Neural cell (in vitro differentiated cells): ENCODE measurements around the gene PKP1. TPM values are rescaled to one million over a fixed set of nuclear protein-coding genes. Genes with fewer than 3 reads are reported as not detected.

Experiments used
- H2AFZ ChIP-seq: fragments of 200-600, 300-800 bp; sonication (generic), shearing (Covaris generic); 2 replicates; pipeline ENCODE4 v1.6.0; 2014; ENCODE audit warnings: low read depth, mild to moderate bottlenecking, antibody characterized with exemption, low read length, moderate library complexity
- H3F3A ChIP-seq: fragments of 200-600 bp; shearing (Covaris generic); 2 replicates; pipeline ENCODE4 v1.6.1; 2016; ENCODE audit warnings: mild to moderate bottlenecking, moderate library complexity, mixed read lengths, antibody characterized with exemption, low read length; ENCODE audit not compliant: insufficient read depth, poor library complexity, severe bottlenecking
- H3K27ac ChIP-seq: fragments of 200-600, 300-800 bp; sonication (generic), shearing (Covaris generic); 2 replicates; pipeline ENCODE4 v1.5.1; 2014; ENCODE audit warnings: mild to moderate bottlenecking, low read length, moderate library complexity
- H3K27me3 ChIP-seq: fragments of 300-800, 200-600 bp; sonication (generic), shearing (Covaris generic); 2 replicates; pipeline ENCODE4 v1.6.0; 2014; ENCODE audit warnings: mild to moderate bottlenecking, low read depth, low read length, moderate library complexity; ENCODE audit not compliant: insufficient read depth
- H3K36me3 ChIP-seq: fragments of 300-800, 200-600 bp; sonication (generic), shearing (Covaris generic); 2 replicates; pipeline ENCODE4 v1.5.1; 2014; ENCODE audit warnings: mild to moderate bottlenecking, antibody characterized with exemption, low read length, moderate library complexity; ENCODE audit not compliant: insufficient read depth
- H3K4me2 ChIP-seq: fragments of 300-800, 200-600 bp; sonication (generic), shearing (Covaris generic); 2 replicates; pipeline ENCODE4 v1.6.0; 2014; ENCODE audit warnings: mild to moderate bottlenecking, low read length
- H3K4me3 ChIP-seq: fragments of 300-800, 200-600 bp; sonication (generic), shearing (Covaris generic); 2 replicates; pipeline ENCODE4 v1.5.1; 2014; ENCODE audit warnings: mild to moderate bottlenecking, low read length, moderate library complexity
- H3K79me2 ChIP-seq: fragments of 200-600 bp; shearing (Covaris generic); replicated peaks from 2 replicates; pipeline ENCODE4 v1.6.0; 2014; ENCODE audit warnings: mild to moderate bottlenecking, low read length, moderate library complexity; ENCODE audit not compliant: insufficient read depth
- H3K9ac ChIP-seq: fragments of 300-800, 200-600 bp; sonication (generic), shearing (Covaris generic); 2 replicates; pipeline ENCODE4 v1.6.1; 2016; ENCODE audit warnings: mild to moderate bottlenecking, low read length, mixed read lengths
- H3K9me2 ChIP-seq: fragments of 200-600 bp; shearing (Covaris generic); 2 replicates; pipeline ENCODE4 v1.6.1; 2016; ENCODE audit warnings: mild to moderate bottlenecking, low read length, mixed read lengths; ENCODE audit not compliant: insufficient read depth
- H3K9me3 ChIP-seq: fragments of 200-600, 300-800 bp; sonication (generic), shearing (Covaris generic); 2 replicates; pipeline ENCODE4 v1.6.1; 2016; ENCODE audit warnings: mild to moderate bottlenecking, mixed run types, low read length, moderate library complexity, mixed read lengths
- H4K20me1 ChIP-seq: fragments of 200-600 bp; shearing (Covaris generic); 2 replicates; pipeline ENCODE4 v1.6.1; 2016; ENCODE audit warnings: mild to moderate bottlenecking, mixed run types; ENCODE audit not compliant: insufficient read depth
- EP300 ChIP-seq: fragments of 450-650 bp; conservative IDR thresholded peaks from 2 replicates; pipeline ENCODE4 v1.6.1; 2014; ENCODE audit warnings: antibody characterized with exemption, mild to moderate bottlenecking, moderate library complexity; ENCODE audit not compliant: poor library complexity, severe bottlenecking
- EZH2 ChIP-seq: fragments of 200-600, 300-800 bp; shearing (Covaris generic), sonication (generic); IDR thresholded peaks from 2 replicates; pipeline ENCODE4 v1.6.1; 2014; ENCODE audit warnings: antibody characterized with exemption, low read length, borderline replicate concordance, mild to moderate bottlenecking; ENCODE audit not compliant: insufficient read depth, poor library complexity, severe bottlenecking
- MXI1 ChIP-seq: fragments of 450-650 bp; conservative IDR thresholded peaks from 2 replicates; pipeline ENCODE4 v1.6.1; 2014; ENCODE audit warnings: antibody characterized with exemption, mild to moderate bottlenecking; ENCODE audit not compliant: poor library complexity, severe bottlenecking
- POLR2AphosphoS5 ChIP-seq: IDR thresholded peaks from 2 replicates; pipeline ENCODE4 v1.6.1; 2012
- RAD21 ChIP-seq: fragments of 450-650 bp; conservative IDR thresholded peaks from 2 replicates; pipeline ENCODE4 v1.6.1; 2014; ENCODE audit warnings: antibody characterized with exemption, mild to moderate bottlenecking, moderate library complexity
- SMC3 ChIP-seq: fragments of 450-650 bp; conservative IDR thresholded peaks from 2 replicates; pipeline ENCODE4 v1.6.1; 2014; ENCODE audit warnings: antibody characterized with exemption, mild to moderate bottlenecking, moderate library complexity; ENCODE audit not compliant: poor library complexity
- TAF1 ChIP-seq: IDR thresholded peaks from 2 replicates; pipeline ENCODE4 v1.6.1; 2012; ENCODE audit warnings: low read depth
- polyA plus RNA-seq: library from polyadenylated mRNA; depleted of rRNA; stranded (reverse); fragments of >200 nt; gene quantifications from 2 replicates; pipeline ENCODE4 v1.2.3, GENCODE V29; 2014
- TF ChIP-seq, protein P1 (sequence below): IDR thresholded peaks from 2 replicates; pipeline ENCODE4 v1.6.1; 2012; ENCODE audit warnings: borderline replicate concordance
- TF ChIP-seq, protein P2 (sequence below): fragments of 450-650 bp; IDR thresholded peaks from 2 replicates; pipeline ENCODE4 v1.5.1; 2014; ENCODE audit warnings: antibody characterized with exemption, mild to moderate bottlenecking, moderate library complexity; ENCODE audit not compliant: poor library complexity, severe bottlenecking

Gene PKP1
- polyA plus RNA-seq, 1 donor from 2014 or later: not detected

DNA sequence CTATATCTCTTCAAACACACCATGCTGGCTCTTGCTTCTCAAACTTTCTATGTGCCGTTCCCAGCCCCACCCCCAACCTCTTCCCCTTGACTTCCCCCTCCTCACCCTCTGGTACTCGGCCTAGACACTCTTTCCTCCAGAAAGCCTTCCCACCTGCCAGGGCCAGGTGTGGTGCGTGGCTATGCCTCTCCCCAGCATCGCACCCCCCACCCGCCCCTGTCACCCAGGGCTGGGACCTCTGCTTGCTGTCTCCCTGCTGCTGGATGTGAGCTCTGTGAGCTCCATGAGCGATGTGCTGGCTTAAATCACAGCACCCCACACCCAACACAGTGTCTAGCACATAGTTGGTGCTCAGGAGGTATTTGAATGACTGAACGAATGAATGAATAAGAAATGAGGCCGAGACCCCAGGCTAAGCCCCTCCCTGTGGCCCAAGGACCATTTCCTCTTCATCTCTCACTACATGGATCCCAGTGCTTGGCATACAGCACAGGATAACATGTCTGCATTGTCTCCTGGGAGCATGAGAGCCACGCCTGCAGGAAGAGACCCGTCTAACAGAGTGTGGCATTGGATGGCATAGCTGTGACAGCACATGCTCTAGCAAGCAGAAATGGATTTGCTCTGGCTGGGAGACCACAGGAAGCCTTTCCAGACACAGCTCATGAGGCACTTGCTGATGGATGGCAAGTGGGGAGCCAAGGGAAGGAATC lies 74.5 kb downstream of the PKP1 start:
- TF ChIP-seq RAD21 (no peak), SMC3 (no peak), EZH2 (no peak), TAF1 (no peak), POLR2AphosphoS5 (no peak), MXI1 (no peak), EP300 (no peak)
- TF ChIP-seq, protein P1, sequence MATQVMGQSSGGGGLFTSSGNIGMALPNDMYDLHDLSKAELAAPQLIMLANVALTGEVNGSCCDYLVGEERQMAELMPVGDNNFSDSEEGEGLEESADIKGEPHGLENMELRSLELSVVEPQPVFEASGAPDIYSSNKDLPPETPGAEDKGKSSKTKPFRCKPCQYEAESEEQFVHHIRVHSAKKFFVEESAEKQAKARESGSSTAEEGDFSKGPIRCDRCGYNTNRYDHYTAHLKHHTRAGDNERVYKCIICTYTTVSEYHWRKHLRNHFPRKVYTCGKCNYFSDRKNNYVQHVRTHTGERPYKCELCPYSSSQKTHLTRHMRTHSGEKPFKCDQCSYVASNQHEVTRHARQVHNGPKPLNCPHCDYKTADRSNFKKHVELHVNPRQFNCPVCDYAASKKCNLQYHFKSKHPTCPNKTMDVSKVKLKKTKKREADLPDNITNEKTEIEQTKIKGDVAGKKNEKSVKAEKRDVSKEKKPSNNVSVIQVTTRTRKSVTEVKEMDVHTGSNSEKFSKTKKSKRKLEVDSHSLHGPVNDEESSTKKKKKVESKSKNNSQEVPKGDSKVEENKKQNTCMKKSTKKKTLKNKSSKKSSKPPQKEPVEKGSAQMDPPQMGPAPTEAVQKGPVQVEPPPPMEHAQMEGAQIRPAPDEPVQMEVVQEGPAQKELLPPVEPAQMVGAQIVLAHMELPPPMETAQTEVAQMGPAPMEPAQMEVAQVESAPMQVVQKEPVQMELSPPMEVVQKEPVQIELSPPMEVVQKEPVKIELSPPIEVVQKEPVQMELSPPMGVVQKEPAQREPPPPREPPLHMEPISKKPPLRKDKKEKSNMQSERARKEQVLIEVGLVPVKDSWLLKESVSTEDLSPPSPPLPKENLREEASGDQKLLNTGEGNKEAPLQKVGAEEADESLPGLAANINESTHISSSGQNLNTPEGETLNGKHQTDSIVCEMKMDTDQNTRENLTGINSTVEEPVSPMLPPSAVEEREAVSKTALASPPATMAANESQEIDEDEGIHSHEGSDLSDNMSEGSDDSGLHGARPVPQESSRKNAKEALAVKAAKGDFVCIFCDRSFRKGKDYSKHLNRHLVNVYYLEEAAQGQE: no peak
- TF ChIP-seq, protein P2, sequence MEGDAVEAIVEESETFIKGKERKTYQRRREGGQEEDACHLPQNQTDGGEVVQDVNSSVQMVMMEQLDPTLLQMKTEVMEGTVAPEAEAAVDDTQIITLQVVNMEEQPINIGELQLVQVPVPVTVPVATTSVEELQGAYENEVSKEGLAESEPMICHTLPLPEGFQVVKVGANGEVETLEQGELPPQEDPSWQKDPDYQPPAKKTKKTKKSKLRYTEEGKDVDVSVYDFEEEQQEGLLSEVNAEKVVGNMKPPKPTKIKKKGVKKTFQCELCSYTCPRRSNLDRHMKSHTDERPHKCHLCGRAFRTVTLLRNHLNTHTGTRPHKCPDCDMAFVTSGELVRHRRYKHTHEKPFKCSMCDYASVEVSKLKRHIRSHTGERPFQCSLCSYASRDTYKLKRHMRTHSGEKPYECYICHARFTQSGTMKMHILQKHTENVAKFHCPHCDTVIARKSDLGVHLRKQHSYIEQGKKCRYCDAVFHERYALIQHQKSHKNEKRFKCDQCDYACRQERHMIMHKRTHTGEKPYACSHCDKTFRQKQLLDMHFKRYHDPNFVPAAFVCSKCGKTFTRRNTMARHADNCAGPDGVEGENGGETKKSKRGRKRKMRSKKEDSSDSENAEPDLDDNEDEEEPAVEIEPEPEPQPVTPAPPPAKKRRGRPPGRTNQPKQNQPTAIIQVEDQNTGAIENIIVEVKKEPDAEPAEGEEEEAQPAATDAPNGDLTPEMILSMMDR: no peak
- no peak overlapping the region for H3K4me3 ChIP-seq
- H2AFZ ChIP-seq: no peak overlapping the region
- H3K9me3 ChIP-seq: no peaks in the 10 kb centered on the region
- no peaks in the 10 kb centered on the region for H3F3A ChIP-seq
- H3K36me3 ChIP-seq: no peaks in the 10 kb centered on the region
- no peak overlapping the region for H3K4me2 ChIP-seq
- H3K9me2 ChIP-seq: no peaks in the 10 kb centered on the region
- H3K27me3 ChIP-seq: no peaks in the 10 kb centered on the region
- H3K9ac ChIP-seq: no peak overlapping the region
- no peak overlapping the region for H3K27ac ChIP-seq
- H4K20me1 ChIP-seq: no peaks in the 10 kb centered on the region
- H3K79me2 ChIP-seq: no peaks in the 10 kb centered on the region

DNA sequence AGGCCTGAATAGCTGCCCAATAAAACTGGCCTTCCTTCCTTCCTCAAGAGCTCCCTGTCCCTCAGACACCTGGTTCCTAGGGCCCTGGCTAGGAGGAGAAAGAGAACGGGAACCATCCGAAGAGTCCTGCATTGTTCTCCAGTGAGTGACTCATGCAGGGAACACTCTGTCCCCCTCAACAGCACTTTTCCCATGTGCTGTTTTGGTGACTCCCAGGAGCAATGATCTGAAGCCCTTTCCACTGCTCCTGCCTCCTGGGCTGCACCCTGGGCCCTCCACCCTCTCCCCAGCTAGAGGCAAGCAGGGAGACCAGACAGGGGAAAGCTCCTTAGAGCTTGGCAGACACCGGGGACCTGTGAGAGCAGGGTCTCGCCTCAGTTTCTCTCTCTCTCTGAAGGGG lies 75.3 kb downstream of the PKP1 start:
- no peaks in the 10 kb centered on the region for H3K9me3 ChIP-seq
- H3K27ac ChIP-seq: no peak overlapping the region
- no peaks in the 10 kb centered on the region for H3K79me2 ChIP-seq
- H3K9ac ChIP-seq: no peak overlapping the region
- H4K20me1 ChIP-seq: no peaks in the 10 kb centered on the region
- no peak for TF ChIP-seq TAF1
- TF ChIP-seq, protein P2: no peak
- no peak for TF ChIP-seq RAD21
- no peaks in the 10 kb centered on the region for H3K27me3 ChIP-seq
- H2AFZ ChIP-seq: no peak overlapping the region
- H3K4me2 ChIP-seq: no peak overlapping the region
- H3F3A ChIP-seq: no peaks in the 10 kb centered on the region
- H3K36me3 ChIP-seq: no peaks in the 10 kb centered on the region
- no peaks in the 10 kb centered on the region for H3K9me2 ChIP-seq
- H3K4me3 ChIP-seq: no peak overlapping the region
